ENCODE data around the gene LPCAT4. TPM values are rescaled to one million over a fixed set of nuclear protein-coding genes. Genes with fewer than 3 reads are reported as not detected.
"Not testable (repeated sequence)": the region's sequence is repeated elsewhere in the genome, so short reads cannot be mapped to it uniquely, and the experiment has no call there.

Gene LPCAT4
- total and polyA plus RNA-seq, 7 donors = 6.7 to 13.1 (median 8.5) TPM

DNA sequence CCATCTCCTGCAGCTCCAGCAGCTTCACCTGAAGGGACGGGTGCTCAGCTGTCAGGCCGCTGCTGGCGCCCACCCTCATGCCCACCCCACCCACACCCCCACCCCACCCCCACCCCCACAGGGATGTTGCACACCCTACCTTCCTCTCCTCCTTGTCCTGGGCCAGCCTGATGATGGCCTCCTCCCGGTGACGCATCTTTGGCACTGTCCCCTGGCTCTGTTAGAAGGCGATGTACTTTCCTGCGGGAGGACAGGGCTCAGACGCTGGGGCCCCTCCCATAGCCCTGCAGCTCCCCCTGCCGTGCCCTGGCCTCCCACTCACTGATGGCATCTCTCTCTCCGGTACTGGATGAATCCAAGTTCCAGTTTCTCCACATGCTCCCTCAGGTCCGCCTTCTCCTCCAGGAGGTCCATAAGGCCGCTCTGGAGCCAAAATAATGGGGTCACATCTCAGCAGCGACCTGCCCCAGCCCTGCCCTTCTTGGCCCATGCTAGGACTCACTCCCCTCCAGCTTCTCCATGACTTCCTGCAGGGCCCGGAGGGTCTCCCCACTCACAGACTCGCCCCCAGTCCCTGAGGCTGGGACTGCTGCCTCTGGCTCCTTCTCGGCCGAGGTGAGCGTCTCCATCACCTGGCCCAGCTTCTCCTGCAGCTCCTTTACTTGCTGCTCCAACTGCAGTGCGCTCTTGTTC lies 15.0 kb upstream of the LPCAT4 start:
- no CpG with 5 or more reads among the region's 19 CpGs for WGBS, 3 donors
- DNase-seq; H3K4me3 ChIP-seq; H3K9me3 ChIP-seq; H3K36me3 ChIP-seq (ENCODE audit: insufficient read depth in 1 of 2, low read depth in 1 of 2); intact Hi-C loops (cut with DNase I); H3K27ac ChIP-seq; ATAC-seq; H3K4me1 ChIP-seq; H3K27me3 ChIP-seq (ENCODE audit: insufficient read depth in 3 of 3, low read length in 2 of 3): not testable (repeated sequence)

DNA sequence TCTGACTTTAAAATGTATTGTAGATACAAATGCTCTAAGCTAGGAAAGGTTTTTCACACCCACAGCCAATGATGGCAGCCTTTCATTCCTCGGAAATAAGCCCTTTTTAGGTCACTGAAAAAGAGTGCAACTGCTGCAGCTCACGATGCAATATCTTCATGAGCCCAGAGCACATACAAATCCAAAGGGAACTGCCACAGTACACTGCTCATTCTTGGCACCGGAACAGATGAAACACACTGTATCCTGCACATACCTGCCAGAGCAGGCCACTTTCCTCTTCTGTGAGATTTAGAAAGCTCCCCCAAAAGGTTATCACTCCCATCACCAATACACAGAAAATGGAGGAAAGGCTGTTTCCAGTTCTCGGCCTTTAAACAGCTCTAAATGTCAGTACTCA lies 13.5 kb upstream of the LPCAT4 start:
- DNase-seq; H3K36me3 ChIP-seq (ENCODE audit: insufficient read depth in 1 of 2, low read depth in 1 of 2); ATAC-seq; H3K4me3 ChIP-seq; intact Hi-C loops (cut with DNase I); H3K27ac ChIP-seq; H3K4me1 ChIP-seq; H3K9me3 ChIP-seq; H3K27me3 ChIP-seq (ENCODE audit: insufficient read depth in 3 of 3, low read length in 2 of 3): not testable (repeated sequence)
- WGBS, 3 donors = 67 to 90% (median 88%) methylated on average over 4 of the region's 4 CpGs

DNA sequence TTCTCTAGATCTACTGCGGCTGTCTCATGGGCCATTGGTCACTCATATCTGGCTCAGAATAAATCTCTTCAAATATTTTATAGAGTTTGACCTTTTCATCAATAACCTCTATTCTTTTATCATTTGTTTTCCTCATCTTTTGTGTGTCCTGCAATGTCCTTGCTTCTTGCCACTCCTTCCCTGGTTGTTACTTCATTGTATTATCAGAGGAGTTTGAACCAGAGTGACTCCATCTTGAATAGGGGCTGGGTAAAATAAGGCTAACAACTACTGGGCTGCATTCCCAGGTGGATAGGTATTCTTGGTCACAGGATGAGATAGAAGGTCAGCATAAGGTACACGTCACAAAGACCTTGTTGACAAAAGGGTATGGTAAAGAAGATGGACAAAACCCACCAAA lies 9.9 kb upstream of the LPCAT4 start:
- TF ChIP-seq, protein P1, sequence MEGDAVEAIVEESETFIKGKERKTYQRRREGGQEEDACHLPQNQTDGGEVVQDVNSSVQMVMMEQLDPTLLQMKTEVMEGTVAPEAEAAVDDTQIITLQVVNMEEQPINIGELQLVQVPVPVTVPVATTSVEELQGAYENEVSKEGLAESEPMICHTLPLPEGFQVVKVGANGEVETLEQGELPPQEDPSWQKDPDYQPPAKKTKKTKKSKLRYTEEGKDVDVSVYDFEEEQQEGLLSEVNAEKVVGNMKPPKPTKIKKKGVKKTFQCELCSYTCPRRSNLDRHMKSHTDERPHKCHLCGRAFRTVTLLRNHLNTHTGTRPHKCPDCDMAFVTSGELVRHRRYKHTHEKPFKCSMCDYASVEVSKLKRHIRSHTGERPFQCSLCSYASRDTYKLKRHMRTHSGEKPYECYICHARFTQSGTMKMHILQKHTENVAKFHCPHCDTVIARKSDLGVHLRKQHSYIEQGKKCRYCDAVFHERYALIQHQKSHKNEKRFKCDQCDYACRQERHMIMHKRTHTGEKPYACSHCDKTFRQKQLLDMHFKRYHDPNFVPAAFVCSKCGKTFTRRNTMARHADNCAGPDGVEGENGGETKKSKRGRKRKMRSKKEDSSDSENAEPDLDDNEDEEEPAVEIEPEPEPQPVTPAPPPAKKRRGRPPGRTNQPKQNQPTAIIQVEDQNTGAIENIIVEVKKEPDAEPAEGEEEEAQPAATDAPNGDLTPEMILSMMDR (IDR thresholded peaks at IDR 0.05) = no peak
- peaks cover 0 to 6% of the 10 kb centered on the region in 2 donors for H3K36me3 ChIP-seq (ENCODE audit: insufficient read depth in 1 of 2, low read depth in 1 of 2)
- 91 to 99% (median 98%) methylated on average over 2 of the region's 2 CpGs for WGBS, 3 donors
- no peak overlapping the region for H3K4me3 ChIP-seq
- no peaks in the 10 kb centered on the region for H3K4me1 ChIP-seq
- H3K27me3 ChIP-seq (ENCODE audit: insufficient read depth in 3 of 3, low read length in 2 of 3) = no peaks in the 10 kb centered on the region
- H3K9me3 ChIP-seq = no peaks in the 10 kb centered on the region
- intact Hi-C loops (cut with DNase I) = no loop called here
- H3K27ac ChIP-seq = no peak overlapping the region
- ATAC-seq = no peak
- DNase-seq = no peak

DNA sequence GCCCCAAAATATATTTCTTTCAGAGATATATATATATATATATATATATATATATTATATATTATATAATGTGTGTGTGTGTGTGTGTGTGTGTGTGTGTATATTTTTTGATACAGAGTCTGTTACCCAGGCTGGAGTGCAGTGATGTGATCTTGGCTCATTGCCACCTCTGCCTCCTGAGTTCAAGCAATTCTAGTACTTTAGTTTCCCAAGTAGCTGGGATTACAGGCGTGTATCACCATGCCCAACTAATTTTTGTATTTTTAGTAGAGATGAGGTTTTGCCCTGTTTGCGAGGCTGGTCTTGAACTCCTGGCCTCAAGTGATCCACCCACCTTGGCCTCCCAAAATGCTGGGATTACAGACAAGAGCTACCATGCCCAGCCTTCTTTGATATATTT lies 8.5 kb upstream of the LPCAT4 start:
- DNase-seq; ATAC-seq; H3K4me3 ChIP-seq; H3K36me3 ChIP-seq (ENCODE audit: insufficient read depth in 1 of 2, low read depth in 1 of 2); H3K27me3 ChIP-seq (ENCODE audit: insufficient read depth in 3 of 3, low read length in 2 of 3); H3K4me1 ChIP-seq; H3K27ac ChIP-seq; H3K9me3 ChIP-seq; intact Hi-C loops (cut with DNase I): not testable (repeated sequence)
- 90 to 98% (median 92%) methylated on average over 2 of the region's 2 CpGs for WGBS, 3 donors

DNA sequence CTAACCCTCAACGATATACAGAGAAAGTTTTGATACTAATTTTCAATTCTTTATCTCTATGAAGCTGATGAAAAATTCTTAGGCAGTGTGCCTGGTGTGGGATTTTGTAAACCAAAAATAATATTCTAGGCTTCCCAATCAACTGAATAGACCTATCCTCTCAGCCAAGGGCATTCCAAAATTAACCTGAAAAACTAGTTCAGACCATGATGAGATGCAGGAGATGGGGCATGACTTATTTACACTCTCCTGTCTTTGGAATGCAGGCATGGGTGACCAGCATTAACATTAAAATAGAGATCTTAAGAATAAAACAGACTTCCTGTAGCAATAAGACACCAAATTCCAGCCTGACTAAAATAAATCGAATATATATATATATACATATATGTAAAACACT lies 7.8 kb upstream of the LPCAT4 start:
- Histone ChIP-seq H3K36me3 (ENCODE audit: insufficient read depth in 1 of 2, low read depth in 1 of 2) (no peaks in the 10 kb centered on the region), H3K27ac (no peak overlapping the region), H3K4me3 (no peak overlapping the region), H3K9me3 (no peaks in the 10 kb centered on the region), H3K4me1 (no peaks in the 10 kb centered on the region), H3K27me3 (ENCODE audit: insufficient read depth in 3 of 3, low read length in 2 of 3) (no peaks in the 10 kb centered on the region)
- intact Hi-C loops (cut with DNase I) = no loop called here
- TF ChIP-seq, protein P1 (IDR thresholded peaks at IDR 0.05) = no peak
- 50 to 96% (median 69%) methylated on average over 2 of the region's 2 CpGs for WGBS, 3 donors
- no peak for ATAC-seq
- no peak for DNase-seq

DNA sequence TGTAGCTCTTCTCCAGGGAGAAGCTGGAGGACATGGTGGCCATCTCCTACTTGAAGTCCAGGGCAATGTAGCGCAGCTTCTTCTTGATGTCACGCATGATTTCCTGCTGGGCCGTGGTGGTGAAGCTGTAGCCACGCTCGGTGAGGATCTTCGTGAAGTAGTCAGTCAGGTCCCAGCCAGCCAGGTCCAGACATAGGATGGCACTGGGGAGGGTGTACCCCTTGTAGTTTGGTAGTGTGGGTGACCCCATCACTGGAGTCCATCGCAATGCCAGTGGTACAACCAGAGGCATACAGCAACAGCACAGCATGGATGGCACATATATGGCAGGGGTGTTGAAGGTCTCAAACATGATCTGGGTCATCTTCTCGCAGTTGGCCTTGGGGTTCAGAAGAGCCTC lies 7.0 kb upstream of the LPCAT4 start:
- Histone ChIP-seq H3K4me1 (no peaks in the 10 kb centered on the region), H3K4me3 (no peak overlapping the region), H3K27me3 (ENCODE audit: insufficient read depth in 3 of 3, low read length in 2 of 3) (no peaks in the 10 kb centered on the region), H3K9me3 (no peaks in the 10 kb centered on the region), H3K27ac (no peak overlapping the region), H3K36me3 (ENCODE audit: insufficient read depth in 1 of 2, low read depth in 1 of 2) (no peaks in the 10 kb centered on the region)
- TF ChIP-seq, protein P1 (IDR thresholded peaks at IDR 0.05) = no peak
- 70 to 97% (median 91%) methylated on average over 8 of the region's 8 CpGs for WGBS, 3 donors
- DNase-seq (no peak), ATAC-seq (no peak)
- intact Hi-C loops (cut with DNase I) = no loop called here

Data from psoas muscle (tissue), 8 donors.